Thoracic aorta (tissue), 2 donors: ENCODE measurements around the gene FEZF1. TPM values are rescaled to one million over a fixed set of nuclear protein-coding genes. Genes with fewer than 3 reads are reported as not detected.
A peak's percentile ranks its signal among the peaks of the same experiment; 100 is the strongest.

Experiments
- ATAC-seq: fragments of 150-250 bp; one replicate; pipeline ENCODE4 v1.8.0; 2017; ENCODE audit warnings: low read depth; ENCODE audit not compliant: insufficient number of reproducible peaks, low FRiP score
- DNase-seq: peaks from one replicate; pipeline ENCODE4 v3.0.0-alpha.2; 2020; ENCODE audit warnings: low spot score
- H3K27ac ChIP-seq, 2 donors: fragments of 200-600 bp; sonication (generic); 1 replicate in 1 of 2; 2 replicates in 1 of 2; pipeline ENCODE4 v1.5.1; 2016; ENCODE audit warnings: mild to moderate bottlenecking in 2 of 2, moderate library complexity in 2 of 2
- H3K27me3 ChIP-seq: fragments of 200-600 bp; sonication (generic); replicated peaks from 2 replicates; pipeline ENCODE4 v1.6.0; 2016; ENCODE audit warnings: mild to moderate bottlenecking; ENCODE audit not compliant: insufficient read depth
- H3K36me3 ChIP-seq: fragments of 200-600 bp; sonication (generic); one replicate; pipeline ENCODE4 v1.5.1; 2016
- H3K4me1 ChIP-seq, 2 donors: fragments of 200-600 bp; sonication (generic); 1 replicate in 1 of 2; 2 replicates in 1 of 2; pipeline versions ENCODE4 v1.5.1 to v1.6.0; 2016; ENCODE audit warnings: low read depth in 2 of 2, mild to moderate bottlenecking in 1 of 2; ENCODE audit not compliant: control insufficient read depth in 1 of 2
- H3K4me3 ChIP-seq: fragments of 200-600 bp; sonication (generic); 2 replicates; pipeline ENCODE4 v1.5.1; 2016; ENCODE audit warnings: mild to moderate bottlenecking
- H3K9me3 ChIP-seq: fragments of 200-600 bp; sonication (generic); 2 replicates; pipeline ENCODE4 v1.5.1; 2016
- CTCF ChIP-seq: fragments of 200-600 bp; sonication (generic); IDR thresholded peaks from one replicate; pipeline ENCODE4 v1.5.1; 2019; ENCODE audit warnings: antibody characterized with exemption
- total RNA-seq, 2 donors: library from RNA; depleted of rRNA; stranded (reverse); fragments of >200 nt; gene quantifications; one replicate each; pipeline versions ENCODE4 v1.1.0 to v1.2.3, GENCODE V29; 2016

Gene FEZF1
- total RNA-seq: not detected

DNA sequence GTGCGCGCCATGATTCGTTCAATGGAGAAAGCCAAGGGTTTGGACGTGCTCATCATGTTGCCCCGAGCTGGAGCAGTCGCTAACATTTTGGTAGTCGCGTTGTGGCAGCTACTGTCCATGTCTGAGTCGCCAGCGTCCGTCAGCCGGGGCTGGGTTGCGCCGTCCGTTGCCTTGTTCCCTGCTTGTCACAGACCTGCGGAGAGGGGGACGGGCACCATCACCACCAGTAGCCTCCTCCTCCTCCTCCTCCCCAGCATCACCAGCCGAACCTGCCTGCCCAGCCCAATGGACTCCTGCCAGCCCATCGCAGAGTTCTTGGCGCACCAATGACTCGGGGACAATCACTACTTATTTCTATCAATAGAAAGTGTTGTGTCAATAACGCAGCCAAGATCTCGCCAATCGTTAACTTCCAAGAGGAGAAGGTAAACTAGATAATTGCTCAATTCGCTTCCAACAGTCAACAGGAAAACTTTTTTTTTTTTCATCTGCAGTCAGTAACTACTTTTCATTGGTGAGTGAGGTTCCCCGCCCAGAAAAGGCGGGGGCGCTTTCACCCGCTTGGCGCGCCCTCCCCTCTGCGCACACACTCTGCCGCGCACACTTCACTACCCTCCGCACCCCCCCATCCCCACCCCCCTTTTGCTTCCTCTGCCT, at the start of gene FEZF1:
FEZF1 (minus strand) TSS at position 432 of the 657 bp plus-strand sequence; CDS start at position 119, 313 bp downstream.
- no peak for DNase-seq
- H3K4me3 ChIP-seq: peak within 1 kb of the TSS; percentile 58
- TF ChIP-seq CTCF: no peak
- no peaks in the 10 kb centered on the region for H3K36me3 ChIP-seq
- no peak for ATAC-seq
- H3K4me1 ChIP-seq: peaks cover 8 to 39% of the 10 kb centered on the region in 2 donors
- peaks cover 90% of the 10 kb centered on the region for H3K27me3 ChIP-seq
- H3K9me3 ChIP-seq: no peaks in the 10 kb centered on the region
- H3K27ac ChIP-seq: no peak within 1 kb of the TSS

- ATAC-seq: no peak
- Histone ChIP-seq H3K27ac (no peak overlapping the region), H3K9me3 (no peaks in the 10 kb centered on the region), H3K27me3 (no peaks in the 10 kb centered on the region), H3K36me3 (no peaks in the 10 kb centered on the region), H3K4me3 (no peak overlapping the region), H3K4me1 (no peaks in the 10 kb centered on the region)
- TF ChIP-seq CTCF: no peak
- no peak for DNase-seq
Measured at GRCh38 chr7:122352454-122352853, 47.9 kb upstream of the FEZF1 start.

DNA sequence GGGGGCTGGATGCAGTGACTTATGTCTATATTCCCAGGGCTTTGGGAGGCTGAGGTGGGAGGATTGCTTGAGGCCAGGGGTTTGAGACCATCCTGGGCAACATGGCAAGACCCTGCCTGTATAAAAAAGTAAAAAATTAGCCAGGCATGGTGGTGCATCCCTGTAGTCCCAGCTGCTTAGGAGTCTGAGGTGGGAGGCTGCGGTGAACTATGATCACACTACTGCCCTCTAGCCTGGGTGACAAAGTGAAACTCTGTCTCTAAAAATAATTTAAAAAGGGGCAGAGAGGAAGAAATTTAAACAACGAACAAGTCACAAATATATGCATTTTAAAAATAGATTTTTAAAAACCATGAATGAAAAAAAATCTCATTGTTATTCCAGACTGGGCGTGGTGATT, 46.2 kb upstream of the FEZF1 start:
- no peaks in the 10 kb centered on the region for H3K9me3 ChIP-seq
- TF ChIP-seq CTCF: no peak
- DNase-seq (no peak), ATAC-seq (no peak)
- H3K4me1 ChIP-seq: no peaks in the 10 kb centered on the region
- H3K36me3 ChIP-seq: no peaks in the 10 kb centered on the region
- no peaks in the 10 kb centered on the region for H3K27me3 ChIP-seq
- H3K27ac ChIP-seq: no peak overlapping the region
- H3K4me3 ChIP-seq: no peak overlapping the region

GRCh38 chr7:122344303-122344620, 39.7 kb upstream of the FEZF1 start:
- no peaks in the 10 kb centered on the region for H3K4me1 ChIP-seq
- H3K27ac ChIP-seq: no peak overlapping the region
- no peaks in the 10 kb centered on the region for H3K36me3 ChIP-seq
- TF ChIP-seq CTCF: no peak
- H3K4me3 ChIP-seq: no peak overlapping the region
- DNase-seq (no peak), ATAC-seq (no peak)
- no peaks in the 10 kb centered on the region for H3K9me3 ChIP-seq
- H3K27me3 ChIP-seq: no peaks in the 10 kb centered on the region

- Histone ChIP-seq H3K27me3 (no peaks in the 10 kb centered on the region), H3K4me1 (no peaks in the 10 kb centered on the region), H3K27ac (no peak overlapping the region), H3K36me3 (no peaks in the 10 kb centered on the region), H3K4me3 (no peak overlapping the region), H3K9me3 (no peaks in the 10 kb centered on the region)
- no peak for ATAC-seq
- TF ChIP-seq CTCF: no peak
- no peak for DNase-seq
Measured at GRCh38 chr7:122343601-122344302, 39.2 kb upstream of the FEZF1 start.
